ENCODE data around the gene RS1. TPM values are rescaled to one million over a fixed set of nuclear protein-coding genes. Genes with fewer than 3 reads are reported as not detected.

RS1 gene
- polyA plus RNA-seq, 2 of the 4 experiments (the other 2 are of a cell fraction) = not detected

DNA sequence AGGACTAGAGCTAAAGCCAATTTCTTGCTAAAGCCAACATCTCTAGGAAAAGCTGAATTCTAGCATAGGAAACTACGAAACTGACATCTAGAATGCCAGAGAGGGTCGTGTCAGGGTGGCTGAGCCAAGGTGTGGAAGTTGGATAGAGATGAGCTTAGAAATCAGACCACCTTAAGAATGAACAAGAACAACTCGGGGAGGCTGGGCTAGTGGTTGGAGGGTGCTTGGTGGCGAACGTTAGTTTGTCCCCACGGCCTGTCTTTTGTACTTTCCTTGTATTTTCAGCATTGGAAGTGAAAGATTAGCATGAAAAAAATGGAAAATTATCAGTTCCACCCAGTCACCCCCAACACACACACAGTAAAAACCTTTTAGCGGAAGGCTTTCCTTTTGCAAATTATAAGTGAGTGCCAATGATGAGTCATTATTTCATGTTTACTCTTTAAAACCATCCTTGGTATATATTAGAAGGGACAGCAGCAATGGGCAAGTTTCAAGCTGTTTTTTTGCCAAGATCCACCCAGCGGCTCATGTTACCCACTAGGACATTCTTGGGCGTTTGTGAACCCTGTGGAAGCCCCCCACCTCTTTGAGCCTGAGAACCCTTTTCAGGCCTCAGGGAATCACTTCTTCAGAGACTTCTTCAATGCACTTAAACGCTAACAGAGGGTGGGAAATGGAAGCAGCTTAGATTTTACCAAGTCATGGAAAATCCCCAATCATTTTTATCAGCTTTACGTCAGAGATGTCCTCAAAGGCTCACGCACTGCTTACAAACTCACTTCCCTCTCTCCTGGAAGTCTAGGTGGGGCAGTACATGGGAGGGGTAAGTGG is 30.7 kb upstream of the RS1 start (continued):
- TF ChIP-seq, protein P1, sequence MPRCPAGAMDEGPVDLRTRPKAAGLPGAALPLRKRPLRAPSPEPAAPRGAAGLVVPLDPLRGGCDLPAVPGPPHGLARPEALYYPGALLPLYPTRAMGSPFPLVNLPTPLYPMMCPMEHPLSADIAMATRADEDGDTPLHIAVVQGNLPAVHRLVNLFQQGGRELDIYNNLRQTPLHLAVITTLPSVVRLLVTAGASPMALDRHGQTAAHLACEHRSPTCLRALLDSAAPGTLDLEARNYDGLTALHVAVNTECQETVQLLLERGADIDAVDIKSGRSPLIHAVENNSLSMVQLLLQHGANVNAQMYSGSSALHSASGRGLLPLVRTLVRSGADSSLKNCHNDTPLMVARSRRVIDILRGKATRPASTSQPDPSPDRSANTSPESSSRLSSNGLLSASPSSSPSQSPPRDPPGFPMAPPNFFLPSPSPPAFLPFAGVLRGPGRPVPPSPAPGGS (IDR thresholded peaks at IDR 0.05) = no peak
- TF ChIP-seq POLR2A (IDR thresholded peaks at IDR 0.05; ENCODE audit: low read length) = no peak
- TF ChIP-seq, protein P2, sequence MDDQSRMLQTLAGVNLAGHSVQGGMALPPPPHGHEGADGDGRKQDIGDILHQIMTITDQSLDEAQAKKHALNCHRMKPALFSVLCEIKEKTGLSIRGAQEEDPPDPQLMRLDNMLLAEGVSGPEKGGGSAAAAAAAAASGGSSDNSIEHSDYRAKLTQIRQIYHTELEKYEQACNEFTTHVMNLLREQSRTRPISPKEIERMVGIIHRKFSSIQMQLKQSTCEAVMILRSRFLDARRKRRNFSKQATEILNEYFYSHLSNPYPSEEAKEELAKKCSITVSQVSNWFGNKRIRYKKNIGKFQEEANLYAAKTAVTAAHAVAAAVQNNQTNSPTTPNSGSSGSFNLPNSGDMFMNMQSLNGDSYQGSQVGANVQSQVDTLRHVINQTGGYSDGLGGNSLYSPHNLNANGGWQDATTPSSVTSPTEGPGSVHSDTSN (IDR thresholded peaks at IDR 0.05) = no peak
- no peak for TF ChIP-seq ZC3H11A (IDR thresholded peaks at IDR 0.05)
- no peak for TF ChIP-seq NR3C1 (IDR thresholded peaks at IDR 0.05)
- TF ChIP-seq, protein P3, sequence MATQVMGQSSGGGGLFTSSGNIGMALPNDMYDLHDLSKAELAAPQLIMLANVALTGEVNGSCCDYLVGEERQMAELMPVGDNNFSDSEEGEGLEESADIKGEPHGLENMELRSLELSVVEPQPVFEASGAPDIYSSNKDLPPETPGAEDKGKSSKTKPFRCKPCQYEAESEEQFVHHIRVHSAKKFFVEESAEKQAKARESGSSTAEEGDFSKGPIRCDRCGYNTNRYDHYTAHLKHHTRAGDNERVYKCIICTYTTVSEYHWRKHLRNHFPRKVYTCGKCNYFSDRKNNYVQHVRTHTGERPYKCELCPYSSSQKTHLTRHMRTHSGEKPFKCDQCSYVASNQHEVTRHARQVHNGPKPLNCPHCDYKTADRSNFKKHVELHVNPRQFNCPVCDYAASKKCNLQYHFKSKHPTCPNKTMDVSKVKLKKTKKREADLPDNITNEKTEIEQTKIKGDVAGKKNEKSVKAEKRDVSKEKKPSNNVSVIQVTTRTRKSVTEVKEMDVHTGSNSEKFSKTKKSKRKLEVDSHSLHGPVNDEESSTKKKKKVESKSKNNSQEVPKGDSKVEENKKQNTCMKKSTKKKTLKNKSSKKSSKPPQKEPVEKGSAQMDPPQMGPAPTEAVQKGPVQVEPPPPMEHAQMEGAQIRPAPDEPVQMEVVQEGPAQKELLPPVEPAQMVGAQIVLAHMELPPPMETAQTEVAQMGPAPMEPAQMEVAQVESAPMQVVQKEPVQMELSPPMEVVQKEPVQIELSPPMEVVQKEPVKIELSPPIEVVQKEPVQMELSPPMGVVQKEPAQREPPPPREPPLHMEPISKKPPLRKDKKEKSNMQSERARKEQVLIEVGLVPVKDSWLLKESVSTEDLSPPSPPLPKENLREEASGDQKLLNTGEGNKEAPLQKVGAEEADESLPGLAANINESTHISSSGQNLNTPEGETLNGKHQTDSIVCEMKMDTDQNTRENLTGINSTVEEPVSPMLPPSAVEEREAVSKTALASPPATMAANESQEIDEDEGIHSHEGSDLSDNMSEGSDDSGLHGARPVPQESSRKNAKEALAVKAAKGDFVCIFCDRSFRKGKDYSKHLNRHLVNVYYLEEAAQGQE (IDR thresholded peaks at IDR 0.05) = no peak
- TF ChIP-seq EHMT2 (IDR thresholded peaks at IDR 0.05; ENCODE audit: low read depth) = no peak
- no peak for TF ChIP-seq SREBF2 (IDR thresholded peaks at IDR 0.05)
- TF ChIP-seq RAD21 (conservative IDR thresholded peaks at IDR 0.05 in 1 of 2, IDR thresholded peaks at IDR 0.05 in 1 of 2) = peak; percentile 1 to 38; a peak in 2 of 5 replicates
- TF ChIP-seq, protein P4, sequence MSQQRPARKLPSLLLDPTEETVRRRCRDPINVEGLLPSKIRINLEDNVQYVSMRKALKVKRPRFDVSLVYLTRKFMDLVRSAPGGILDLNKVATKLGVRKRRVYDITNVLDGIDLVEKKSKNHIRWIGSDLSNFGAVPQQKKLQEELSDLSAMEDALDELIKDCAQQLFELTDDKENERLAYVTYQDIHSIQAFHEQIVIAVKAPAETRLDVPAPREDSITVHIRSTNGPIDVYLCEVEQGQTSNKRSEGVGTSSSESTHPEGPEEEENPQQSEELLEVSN (IDR thresholded peaks at IDR 0.05; ENCODE audit: borderline replicate concordance, low read depth) = no peak
- TF ChIP-seq HDAC2 (IDR thresholded peaks at IDR 0.05) = no peak
- TF ChIP-seq, protein P5, sequence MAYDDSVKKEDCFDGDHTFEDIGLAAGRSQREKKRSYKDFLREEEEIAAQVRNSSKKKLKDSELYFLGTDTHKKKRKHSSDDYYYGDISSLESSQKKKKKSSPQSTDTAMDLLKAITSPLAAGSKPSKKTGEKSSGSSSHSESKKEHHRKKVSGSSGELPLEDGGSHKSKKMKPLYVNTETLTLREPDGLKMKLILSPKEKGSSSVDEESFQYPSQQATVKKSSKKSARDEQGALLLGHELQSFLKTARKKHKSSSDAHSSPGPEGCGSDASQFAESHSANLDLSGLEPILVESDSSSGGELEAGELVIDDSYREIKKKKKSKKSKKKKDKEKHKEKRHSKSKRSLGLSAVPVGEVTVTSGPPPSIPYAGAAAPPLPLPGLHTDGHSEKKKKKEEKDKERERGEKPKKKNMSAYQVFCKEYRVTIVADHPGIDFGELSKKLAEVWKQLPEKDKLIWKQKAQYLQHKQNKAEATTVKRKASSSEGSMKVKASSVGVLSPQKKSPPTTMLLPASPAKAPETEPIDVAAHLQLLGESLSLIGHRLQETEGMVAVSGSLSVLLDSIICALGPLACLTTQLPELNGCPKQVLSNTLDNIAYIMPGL (CRISPR knock-in tag; IDR thresholded peaks at IDR 0.05; ENCODE audit: borderline replicate concordance) = no peak
- TF ChIP-seq JUNB (IDR thresholded peaks at IDR 0.05) = peak; percentile 76
- TF ChIP-seq, protein P6, sequence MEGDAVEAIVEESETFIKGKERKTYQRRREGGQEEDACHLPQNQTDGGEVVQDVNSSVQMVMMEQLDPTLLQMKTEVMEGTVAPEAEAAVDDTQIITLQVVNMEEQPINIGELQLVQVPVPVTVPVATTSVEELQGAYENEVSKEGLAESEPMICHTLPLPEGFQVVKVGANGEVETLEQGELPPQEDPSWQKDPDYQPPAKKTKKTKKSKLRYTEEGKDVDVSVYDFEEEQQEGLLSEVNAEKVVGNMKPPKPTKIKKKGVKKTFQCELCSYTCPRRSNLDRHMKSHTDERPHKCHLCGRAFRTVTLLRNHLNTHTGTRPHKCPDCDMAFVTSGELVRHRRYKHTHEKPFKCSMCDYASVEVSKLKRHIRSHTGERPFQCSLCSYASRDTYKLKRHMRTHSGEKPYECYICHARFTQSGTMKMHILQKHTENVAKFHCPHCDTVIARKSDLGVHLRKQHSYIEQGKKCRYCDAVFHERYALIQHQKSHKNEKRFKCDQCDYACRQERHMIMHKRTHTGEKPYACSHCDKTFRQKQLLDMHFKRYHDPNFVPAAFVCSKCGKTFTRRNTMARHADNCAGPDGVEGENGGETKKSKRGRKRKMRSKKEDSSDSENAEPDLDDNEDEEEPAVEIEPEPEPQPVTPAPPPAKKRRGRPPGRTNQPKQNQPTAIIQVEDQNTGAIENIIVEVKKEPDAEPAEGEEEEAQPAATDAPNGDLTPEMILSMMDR (IDR thresholded peaks at IDR 0.05) = no peak
- TF ChIP-seq FOSB (CRISPR knock-in tag; IDR thresholded peaks at IDR 0.05) = no peak; the same call in 1 of the 2 replicates
- TF ChIP-seq JUN (IDR thresholded peaks at IDR 0.05) = peak; percentile 81 to 82; a peak in 4 of 5 replicates
- no peak for TF ChIP-seq ZNF302 (CRISPR knock-in tag; IDR thresholded peaks at IDR 0.05)
- peak in 1 of 2 experiments; percentile 35; a peak in 1 of 4 replicates for TF ChIP-seq CEBPB (IDR thresholded peaks at IDR 0.05)
- TF ChIP-seq TFCP2L1 (CRISPR knock-in tag; IDR thresholded peaks at IDR 0.05) = no peak
- no peak for TF ChIP-seq RCOR1 (IDR thresholded peaks at IDR 0.05; ENCODE audit: low read depth, low read length)
- no peak for TF ChIP-seq HOXB5 (CRISPR knock-in tag; IDR thresholded peaks at IDR 0.05)
- no peak for TF ChIP-seq CHD4 (IDR thresholded peaks at IDR 0.05; ENCODE audit: borderline replicate concordance)
- no peak; the same call in 2 of the 3 replicates for TF ChIP-seq SMC3 (IDR thresholded peaks at IDR 0.05)
- no peak for TF ChIP-seq NPAS2 (CRISPR knock-in tag; IDR thresholded peaks at IDR 0.05; ENCODE audit: borderline replicate concordance)
- TF ChIP-seq KDM5A (IDR thresholded peaks at IDR 0.05) = no peak
- TF ChIP-seq ESRRA (IDR thresholded peaks at IDR 0.05; ENCODE audit: borderline replicate concordance, low read length) = no peak
- TF ChIP-seq RNF2 (IDR thresholded peaks at IDR 0.05; ENCODE audit: borderline replicate concordance, low read depth) = no peak
- TF ChIP-seq, protein P7, sequence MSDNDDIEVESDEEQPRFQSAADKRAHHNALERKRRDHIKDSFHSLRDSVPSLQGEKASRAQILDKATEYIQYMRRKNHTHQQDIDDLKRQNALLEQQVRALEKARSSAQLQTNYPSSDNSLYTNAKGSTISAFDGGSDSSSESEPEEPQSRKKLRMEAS (IDR thresholded peaks at IDR 0.05) = no peak
- TF ChIP-seq BHLHE40 (IDR thresholded peaks at IDR 0.05; ENCODE audit: low read depth, low read length) = no peak
- TF ChIP-seq, protein P8, sequence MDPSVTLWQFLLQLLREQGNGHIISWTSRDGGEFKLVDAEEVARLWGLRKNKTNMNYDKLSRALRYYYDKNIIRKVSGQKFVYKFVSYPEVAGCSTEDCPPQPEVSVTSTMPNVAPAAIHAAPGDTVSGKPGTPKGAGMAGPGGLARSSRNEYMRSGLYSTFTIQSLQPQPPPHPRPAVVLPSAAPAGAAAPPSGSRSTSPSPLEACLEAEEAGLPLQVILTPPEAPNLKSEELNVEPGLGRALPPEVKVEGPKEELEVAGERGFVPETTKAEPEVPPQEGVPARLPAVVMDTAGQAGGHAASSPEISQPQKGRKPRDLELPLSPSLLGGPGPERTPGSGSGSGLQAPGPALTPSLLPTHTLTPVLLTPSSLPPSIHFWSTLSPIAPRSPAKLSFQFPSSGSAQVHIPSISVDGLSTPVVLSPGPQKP (IDR thresholded peaks at IDR 0.05; ENCODE audit: low read depth, low read length) = no peak
